Progenitor cell of endocrine pancreas (in vitro differentiated cells): ENCODE results near the gene ENDOD1. TPM values are rescaled to one million over a fixed set of nuclear protein-coding genes. Genes with fewer than 3 reads are reported as not detected.

Experiments used
- DNase-seq: peaks from one replicate; pipeline ENCODE4 v3.0.0; 2021; ENCODE audit warnings: low spot score; ENCODE audit not compliant: unreplicated experiment
- H3K27ac Mint-ChIP-seq: 2 replicates; pipeline ENCODE4 v1.8.0; 2021; ENCODE audit warnings: mild to moderate bottlenecking, moderate library complexity, mixed read lengths
- H3K27me3 Mint-ChIP-seq: 2 replicates; pipeline ENCODE4 v1.8.0; 2021; ENCODE audit warnings: mixed read lengths
- H3K36me3 Mint-ChIP-seq: 2 replicates; pipeline ENCODE4 v1.8.0; 2022; ENCODE audit warnings: mixed read lengths; ENCODE audit not compliant: insufficient read depth
- H3K4me1 Mint-ChIP-seq: 2 replicates; pipeline ENCODE4 v1.8.0; 2021; ENCODE audit warnings: low read depth, mixed read lengths
- H3K4me3 Mint-ChIP-seq: 2 replicates; pipeline ENCODE4 v1.8.0; 2021; ENCODE audit warnings: low read depth, mild to moderate bottlenecking, moderate library complexity, mixed read lengths
- H3K9me3 Mint-ChIP-seq: 2 replicates; pipeline ENCODE4 v1.8.0; 2021; ENCODE audit warnings: low read depth, mixed read lengths
- CTCF ChIP-seq: fragments of 200-600 bp; sonication (generic); IDR thresholded peaks from one replicate; pipeline ENCODE4 v1.5.0; 2021; ENCODE audit warnings: antibody characterized with exemption, mild to moderate bottlenecking; ENCODE audit not compliant: unreplicated experiment
- total RNA-seq: library from RNA; stranded (reverse); gene quantifications from 2 replicates; pipeline ENCODE4 v1.2.1, GENCODE V29; 2021

The ENDOD1 gene
- total RNA-seq, 1 donor from 2014 or later = 2.1 TPM

DNA sequence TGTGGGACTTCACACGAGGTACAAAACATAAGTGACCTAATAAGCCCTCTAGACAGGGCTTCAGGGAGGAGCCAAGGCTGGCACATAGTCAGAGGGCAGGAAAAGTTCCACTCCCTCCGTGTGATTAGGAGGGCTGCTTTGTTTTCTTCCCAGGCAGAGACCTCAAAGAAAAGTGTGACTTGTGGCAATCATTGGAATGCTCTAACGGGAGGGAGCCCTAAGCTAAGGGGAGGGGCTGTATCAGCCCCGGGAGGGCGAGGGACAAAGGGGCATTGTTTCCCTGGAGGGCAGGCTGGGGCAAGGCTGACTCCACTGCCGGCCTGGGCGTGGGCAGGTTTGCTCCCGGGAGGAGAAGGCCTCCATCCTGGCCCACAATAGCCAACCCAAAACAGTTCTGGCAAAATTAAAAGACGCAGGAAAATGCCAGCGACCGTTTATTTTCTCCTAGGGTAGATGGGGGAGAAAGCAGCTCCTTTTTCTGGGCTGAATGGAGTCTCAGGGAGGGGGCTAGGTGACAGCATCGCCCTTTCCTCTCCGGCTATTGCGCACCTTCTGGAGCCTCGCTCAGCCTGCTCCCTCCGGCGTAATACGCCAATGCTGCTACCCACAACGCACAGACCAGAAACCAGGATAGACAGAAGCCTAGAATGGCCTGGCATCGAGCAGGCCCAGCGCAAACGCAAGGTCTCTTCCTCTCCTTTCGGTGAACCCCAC is 60.2 kb downstream of the ENDOD1 start:
- Mint-ChIP-seq H3K36me3 (no peaks in the 10 kb centered on the region), H3K27me3 (peaks cover 11% of the 10 kb centered on the region), H3K9me3 (no peaks in the 10 kb centered on the region), H3K4me1 (peaks cover 15% of the 10 kb centered on the region), H3K27ac (peak overlapping the region; percentile 95), H3K4me3 (peak overlapping the region; percentile 77)
- DNase-seq = peak; percentile 46
- no peak for TF ChIP-seq CTCF

GRCh38 chr11:95150956-95151684 is 61.5 kb downstream of the ENDOD1 start:
- peak; percentile 81 for DNase-seq
- peak; percentile 73 for TF ChIP-seq CTCF
- Mint-ChIP-seq H3K4me3 (peak overlapping the region; percentile 77), H3K27me3 (peaks cover 5% of the 10 kb centered on the region), H3K9me3 (no peaks in the 10 kb centered on the region), H3K4me1 (peaks cover 15% of the 10 kb centered on the region), H3K27ac (peak overlapping the region; percentile 95), H3K36me3 (no peaks in the 10 kb centered on the region)

DNA sequence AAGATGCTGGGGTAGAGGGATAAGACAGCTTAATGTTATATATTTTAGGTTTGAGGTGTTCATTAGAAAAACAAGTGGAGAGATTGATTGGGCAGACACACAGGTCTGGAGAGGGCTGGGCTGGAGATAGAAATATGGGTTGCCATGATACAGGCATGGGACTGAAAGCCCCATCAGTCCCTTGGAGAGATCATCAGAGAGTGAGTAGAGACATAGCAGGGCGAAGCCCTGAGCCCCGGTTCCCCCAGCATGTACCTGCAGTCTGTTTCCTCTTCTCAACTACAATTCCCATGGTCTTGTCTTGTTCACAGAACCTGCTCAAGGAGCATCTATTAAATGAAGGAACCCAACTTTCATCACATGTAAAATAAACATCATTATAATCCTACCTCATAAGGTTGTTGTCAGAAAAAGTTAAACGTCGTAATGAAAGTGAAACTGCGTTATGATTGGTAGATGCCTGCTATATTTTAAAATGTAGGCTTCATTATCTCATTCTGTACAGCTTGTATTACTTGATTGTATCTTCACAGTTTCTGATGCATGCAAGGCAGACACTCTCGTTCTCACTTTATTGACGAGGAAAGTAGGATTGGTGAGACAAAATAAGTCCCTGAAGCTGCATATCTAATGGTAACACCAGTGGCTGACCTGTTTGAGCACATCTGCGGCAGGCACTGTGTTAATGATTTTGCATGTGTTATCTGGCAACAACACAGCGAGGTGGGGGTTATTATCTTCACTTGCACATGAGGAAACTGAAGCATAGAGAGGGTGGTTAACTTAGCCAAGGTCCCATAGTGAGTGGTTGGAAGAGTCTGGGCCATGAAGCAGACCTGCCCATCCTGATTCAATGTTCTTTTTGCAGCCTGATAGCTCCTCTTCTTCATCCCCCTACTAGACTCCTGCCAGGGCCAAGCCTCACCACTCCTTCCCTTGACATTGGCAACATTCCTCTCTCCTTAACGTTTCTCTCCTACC is 63.5 kb downstream of the ENDOD1 start:
- TF ChIP-seq CTCF = no peak
- H3K36me3 Mint-ChIP-seq = no peaks in the 10 kb centered on the region
- no peaks in the 10 kb centered on the region for H3K27me3 Mint-ChIP-seq
- H3K4me3 Mint-ChIP-seq = no peak overlapping the region
- peak overlapping the region; percentile 66 for H3K27ac Mint-ChIP-seq
- no peak for DNase-seq
- H3K4me1 Mint-ChIP-seq = peaks cover 15% of the 10 kb centered on the region
- H3K9me3 Mint-ChIP-seq = no peaks in the 10 kb centered on the region

- Mint-ChIP-seq H3K9me3 (no peaks in the 10 kb centered on the region), H3K27ac (peak overlapping the region; percentile 66), H3K4me3 (no peak overlapping the region), H3K4me1 (peaks cover 15% of the 10 kb centered on the region), H3K36me3 (no peaks in the 10 kb centered on the region), H3K27me3 (no peaks in the 10 kb centered on the region)
- DNase-seq = no peak
- no peak for TF ChIP-seq CTCF
Measured at GRCh38 chr11:95153857-95154246, 64.2 kb downstream of the ENDOD1 start.

DNA sequence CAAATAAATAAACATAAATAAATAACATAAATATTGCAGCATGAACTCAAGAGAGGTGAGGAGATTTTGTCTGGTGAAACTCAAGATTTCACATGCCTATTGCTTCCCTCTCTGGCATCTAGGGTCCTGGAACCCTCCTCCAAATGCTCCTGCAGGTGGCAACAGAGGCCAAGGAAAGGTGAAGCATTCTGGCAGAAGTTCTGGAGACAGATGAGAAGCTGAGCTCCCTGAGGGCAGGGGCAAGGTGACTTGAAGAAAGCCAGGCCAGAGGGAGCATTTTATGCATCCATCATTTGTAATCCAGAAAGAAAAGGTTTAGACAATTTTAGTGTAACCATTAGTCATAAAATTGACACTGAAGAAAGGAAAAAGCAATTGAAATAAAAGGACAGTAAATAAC is 64.9 kb downstream of the ENDOD1 start:
- no peaks in the 10 kb centered on the region for H3K27me3 Mint-ChIP-seq
- no peak overlapping the region for H3K4me3 Mint-ChIP-seq
- H3K4me1 Mint-ChIP-seq = peaks cover 9% of the 10 kb centered on the region
- no peaks in the 10 kb centered on the region for H3K36me3 Mint-ChIP-seq
- DNase-seq = peak; percentile 25
- H3K27ac Mint-ChIP-seq = no peak overlapping the region
- TF ChIP-seq CTCF = peak; percentile 79
- no peaks in the 10 kb centered on the region for H3K9me3 Mint-ChIP-seq
